Measurements from ENCODE around the gene IP6K3. TPM values are rescaled to one million over a fixed set of nuclear protein-coding genes. Genes with fewer than 3 reads are reported as not detected.

The IP6K3 gene
- polyA plus RNA-seq, 1 of the 3 experiments (the other 2 are of a cell fraction): 0.21 TPM

DNA sequence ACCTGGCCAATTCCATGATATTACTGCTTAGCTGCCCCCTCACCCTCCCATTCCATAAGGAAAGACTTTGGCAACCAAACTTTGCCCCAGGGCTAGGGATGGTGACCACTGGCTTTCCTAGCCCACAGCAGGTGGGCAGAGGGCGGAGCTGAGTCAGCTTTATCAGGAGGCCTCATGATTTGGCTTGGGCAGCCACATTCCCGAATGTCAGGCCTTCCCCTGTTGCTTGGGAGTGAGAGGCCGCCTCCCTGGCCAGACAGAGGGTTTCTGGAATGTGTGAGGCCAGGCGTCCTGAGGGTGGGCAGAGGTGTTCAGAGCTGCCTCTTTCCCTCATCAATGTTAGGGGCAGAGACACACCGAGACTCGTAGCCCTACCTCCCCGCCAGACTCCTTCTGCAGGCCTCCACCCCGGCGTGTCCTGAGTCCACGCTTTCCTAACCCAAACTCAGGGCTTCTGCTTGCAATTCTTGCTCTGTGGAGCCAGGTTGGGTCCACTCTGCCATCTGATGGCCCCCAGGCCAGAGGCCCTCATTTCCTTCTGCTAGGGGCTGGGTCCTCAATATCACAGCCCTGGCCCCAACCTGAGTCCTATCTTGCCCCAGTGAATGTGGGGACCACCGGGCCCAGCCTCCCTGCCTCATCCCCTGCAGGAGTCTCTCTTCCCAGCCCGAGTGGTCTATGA is 54.5 kb downstream of the IP6K3 start:
- Histone ChIP-seq H3F3A (replicated peaks; ENCODE audit: insufficient read depth) (peaks cover 7% of the 10 kb centered on the region), H4K20me1 (ENCODE audit: insufficient read depth) (no peaks in the 10 kb centered on the region), H3K27ac (ENCODE audit: low read depth in 2 of 2, low read length in 1 of 2) (no peak overlapping the region), H3K27me3 (ENCODE audit: insufficient read depth) (no peaks in the 10 kb centered on the region), H3K9me2 (no peaks in the 10 kb centered on the region), H3K9ac (no peak overlapping the region), H3K9me3 (no peaks in the 10 kb centered on the region), H3K79me2 (ENCODE audit: insufficient read depth) (no peaks in the 10 kb centered on the region), H3K4me2 (no peak overlapping the region), H2AFZ (ENCODE audit: low read depth) (no peak overlapping the region), H3K4me3 (ENCODE audit: low read depth in 2 of 2, low read length in 1 of 2) (no peak overlapping the region), H3K36me3 (replicated peaks in 1 of 2; ENCODE audit: control insufficient read depth in 1 of 2, insufficient read depth in 2 of 2, low read length in 1 of 2) (peaks cover 5 to 9% of the 10 kb centered on the region in 2 experiments), H3K4me1 (ENCODE audit: control insufficient read depth in 1 of 2, insufficient read depth in 2 of 2, low read depth in 1 of 2, low read length in 1 of 2) (peaks cover 31% of the 10 kb centered on the region in 2 experiments; a peak in 3 of 4 replicates)
- TF ChIP-seq FOXJ3 (CRISPR knock-in tag; IDR thresholded peaks at IDR 0.05) (no peak), MXI1 (IDR thresholded peaks at IDR 0.05; ENCODE audit: low read depth, low read length) (no peak), GABPA (IDR thresholded peaks at IDR 0.05; ENCODE audit: low read depth) (no peak), EZH2phosphoT487 (IDR thresholded peaks at IDR 0.05; ENCODE audit: borderline replicate concordance, low read depth) (no peak), SIN3A (IDR thresholded peaks at IDR 0.05; ENCODE audit: borderline replicate concordance, low read depth, low read length) (no peak), FOSL2 (IDR thresholded peaks at IDR 0.05; ENCODE audit: borderline replicate concordance, low read depth) (no peak), RFX5 (IDR thresholded peaks at IDR 0.05; ENCODE audit: low read length) (no peak), NRF1 (IDR thresholded peaks at IDR 0.05; ENCODE audit: low read depth, low read length) (no peak), MEF2A (IDR thresholded peaks at IDR 0.05; ENCODE audit: borderline replicate concordance, low read depth) (no peak), ELF1 (IDR thresholded peaks at IDR 0.05) (no peak), TCF12 (IDR thresholded peaks at IDR 0.05) (no peak), CHD2 (IDR thresholded peaks at IDR 0.05; ENCODE audit: low read length, partially characterized antibody) (no peak), RAD21 (IDR thresholded peaks at IDR 0.05; ENCODE audit: low read length) (no peak)
- TF ChIP-seq, protein P1, sequence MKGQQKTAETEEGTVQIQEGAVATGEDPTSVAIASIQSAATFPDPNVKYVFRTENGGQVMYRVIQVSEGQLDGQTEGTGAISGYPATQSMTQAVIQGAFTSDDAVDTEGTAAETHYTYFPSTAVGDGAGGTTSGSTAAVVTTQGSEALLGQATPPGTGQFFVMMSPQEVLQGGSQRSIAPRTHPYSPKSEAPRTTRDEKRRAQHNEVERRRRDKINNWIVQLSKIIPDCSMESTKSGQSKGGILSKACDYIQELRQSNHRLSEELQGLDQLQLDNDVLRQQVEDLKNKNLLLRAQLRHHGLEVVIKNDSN (IDR thresholded peaks at IDR 0.05; ENCODE audit: borderline replicate concordance, low read depth): no peak
- TF ChIP-seq, protein P2, sequence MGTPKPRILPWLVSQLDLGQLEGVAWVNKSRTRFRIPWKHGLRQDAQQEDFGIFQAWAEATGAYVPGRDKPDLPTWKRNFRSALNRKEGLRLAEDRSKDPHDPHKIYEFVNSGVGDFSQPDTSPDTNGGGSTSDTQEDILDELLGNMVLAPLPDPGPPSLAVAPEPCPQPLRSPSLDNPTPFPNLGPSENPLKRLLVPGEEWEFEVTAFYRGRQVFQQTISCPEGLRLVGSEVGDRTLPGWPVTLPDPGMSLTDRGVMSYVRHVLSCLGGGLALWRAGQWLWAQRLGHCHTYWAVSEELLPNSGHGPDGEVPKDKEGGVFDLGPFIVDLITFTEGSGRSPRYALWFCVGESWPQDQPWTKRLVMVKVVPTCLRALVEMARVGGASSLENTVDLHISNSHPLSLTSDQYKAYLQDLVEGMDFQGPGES (IDR thresholded peaks at IDR 0.05; ENCODE audit: low read depth, low read length): no peak
- TF ChIP-seq, protein P3, sequence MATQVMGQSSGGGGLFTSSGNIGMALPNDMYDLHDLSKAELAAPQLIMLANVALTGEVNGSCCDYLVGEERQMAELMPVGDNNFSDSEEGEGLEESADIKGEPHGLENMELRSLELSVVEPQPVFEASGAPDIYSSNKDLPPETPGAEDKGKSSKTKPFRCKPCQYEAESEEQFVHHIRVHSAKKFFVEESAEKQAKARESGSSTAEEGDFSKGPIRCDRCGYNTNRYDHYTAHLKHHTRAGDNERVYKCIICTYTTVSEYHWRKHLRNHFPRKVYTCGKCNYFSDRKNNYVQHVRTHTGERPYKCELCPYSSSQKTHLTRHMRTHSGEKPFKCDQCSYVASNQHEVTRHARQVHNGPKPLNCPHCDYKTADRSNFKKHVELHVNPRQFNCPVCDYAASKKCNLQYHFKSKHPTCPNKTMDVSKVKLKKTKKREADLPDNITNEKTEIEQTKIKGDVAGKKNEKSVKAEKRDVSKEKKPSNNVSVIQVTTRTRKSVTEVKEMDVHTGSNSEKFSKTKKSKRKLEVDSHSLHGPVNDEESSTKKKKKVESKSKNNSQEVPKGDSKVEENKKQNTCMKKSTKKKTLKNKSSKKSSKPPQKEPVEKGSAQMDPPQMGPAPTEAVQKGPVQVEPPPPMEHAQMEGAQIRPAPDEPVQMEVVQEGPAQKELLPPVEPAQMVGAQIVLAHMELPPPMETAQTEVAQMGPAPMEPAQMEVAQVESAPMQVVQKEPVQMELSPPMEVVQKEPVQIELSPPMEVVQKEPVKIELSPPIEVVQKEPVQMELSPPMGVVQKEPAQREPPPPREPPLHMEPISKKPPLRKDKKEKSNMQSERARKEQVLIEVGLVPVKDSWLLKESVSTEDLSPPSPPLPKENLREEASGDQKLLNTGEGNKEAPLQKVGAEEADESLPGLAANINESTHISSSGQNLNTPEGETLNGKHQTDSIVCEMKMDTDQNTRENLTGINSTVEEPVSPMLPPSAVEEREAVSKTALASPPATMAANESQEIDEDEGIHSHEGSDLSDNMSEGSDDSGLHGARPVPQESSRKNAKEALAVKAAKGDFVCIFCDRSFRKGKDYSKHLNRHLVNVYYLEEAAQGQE (IDR thresholded peaks at IDR 0.05; ENCODE audit: low read depth, low read length): no peak
- TF ChIP-seq, protein P4, sequence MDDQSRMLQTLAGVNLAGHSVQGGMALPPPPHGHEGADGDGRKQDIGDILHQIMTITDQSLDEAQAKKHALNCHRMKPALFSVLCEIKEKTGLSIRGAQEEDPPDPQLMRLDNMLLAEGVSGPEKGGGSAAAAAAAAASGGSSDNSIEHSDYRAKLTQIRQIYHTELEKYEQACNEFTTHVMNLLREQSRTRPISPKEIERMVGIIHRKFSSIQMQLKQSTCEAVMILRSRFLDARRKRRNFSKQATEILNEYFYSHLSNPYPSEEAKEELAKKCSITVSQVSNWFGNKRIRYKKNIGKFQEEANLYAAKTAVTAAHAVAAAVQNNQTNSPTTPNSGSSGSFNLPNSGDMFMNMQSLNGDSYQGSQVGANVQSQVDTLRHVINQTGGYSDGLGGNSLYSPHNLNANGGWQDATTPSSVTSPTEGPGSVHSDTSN (IDR thresholded peaks at IDR 0.05): no peak
- TF ChIP-seq, protein P5, sequence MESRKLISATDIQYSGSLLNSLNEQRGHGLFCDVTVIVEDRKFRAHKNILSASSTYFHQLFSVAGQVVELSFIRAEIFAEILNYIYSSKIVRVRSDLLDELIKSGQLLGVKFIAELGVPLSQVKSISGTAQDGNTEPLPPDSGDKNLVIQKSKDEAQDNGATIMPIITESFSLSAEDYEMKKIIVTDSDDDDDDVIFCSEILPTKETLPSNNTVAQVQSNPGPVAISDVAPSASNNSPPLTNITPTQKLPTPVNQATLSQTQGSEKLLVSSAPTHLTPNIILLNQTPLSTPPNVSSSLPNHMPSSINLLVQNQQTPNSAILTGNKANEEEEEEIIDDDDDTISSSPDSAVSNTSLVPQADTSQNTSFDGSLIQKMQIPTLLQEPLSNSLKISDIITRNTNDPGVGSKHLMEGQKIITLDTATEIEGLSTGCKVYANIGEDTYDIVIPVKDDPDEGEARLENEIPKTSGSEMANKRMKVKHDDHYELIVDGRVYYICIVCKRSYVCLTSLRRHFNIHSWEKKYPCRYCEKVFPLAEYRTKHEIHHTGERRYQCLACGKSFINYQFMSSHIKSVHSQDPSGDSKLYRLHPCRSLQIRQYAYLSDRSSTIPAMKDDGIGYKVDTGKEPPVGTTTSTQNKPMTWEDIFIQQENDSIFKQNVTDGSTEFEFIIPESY (IDR thresholded peaks at IDR 0.05; ENCODE audit: borderline replicate concordance, low read depth): no peak
- ChIA-PET POLR2A (no interaction called here), CTCF (interaction anchor here (0.7 to 2.9 kb wide), 8 partner anchors 8 to 112 kb away, joined by 3 to 14 read pairs (median 4); partner anchors contain the start of genes BAK1 and UQCC2)
- WGBS (ENCODE audit: low lambda C conversion rate): 95% methylated on average over 11 of the region's 12 CpGs
- DNase-seq: no peak

Measured in SK-N-SH (cell line).